Neutrophil (primary cell): ENCODE results near the gene PIK3CB.

Experiments
- H3K27ac ChIP-seq: fragments of 200-600 bp; sonication (generic); 2 replicates; pipeline ENCODE4 v1.5.1; 2016; ENCODE audit warnings: mild to moderate bottlenecking, moderate library complexity
- H3K27me3 ChIP-seq: fragments of 200-600 bp; sonication (generic); 2 replicates; pipeline ENCODE4 v1.6.0; 2016; ENCODE audit warnings: mild to moderate bottlenecking
- H3K36me3 ChIP-seq: fragments of 200-600 bp; sonication (generic); 2 replicates; pipeline ENCODE4 v1.5.1; 2017
- H3K4me1 ChIP-seq, 2 experiments: fragments of 200-600 bp in 1 of 2; sonication (generic) in 1 of 2; 1 replicate in 1 of 2; 2 replicates in 1 of 2; pipeline versions ENCODE4 v1.5.1 to v1.6.1; 2013 to 2016; ENCODE audit warnings: low read depth in 1 of 2, low read length in 1 of 2, mild to moderate bottlenecking in 1 of 2, moderate library complexity in 1 of 2; ENCODE audit not compliant: control insufficient read depth in 1 of 2, insufficient read depth in 1 of 2
- H3K4me3 ChIP-seq, 2 experiments: fragments of 200-600 bp in 1 of 2; sonication (generic) in 1 of 2; 1 replicate in 1 of 2; 2 replicates in 1 of 2; pipeline ENCODE4 v1.5.1; 2013 to 2016; ENCODE audit warnings: low read depth in 1 of 2, low read length in 1 of 2, mild to moderate bottlenecking in 1 of 2, moderate library complexity in 1 of 2
- H3K9me3 ChIP-seq: fragments of 200-600 bp; sonication (generic); 2 replicates; pipeline ENCODE4 v1.5.1; 2016
- CTCF ChIP-seq: fragments of 200-600 bp; sonication (generic); IDR thresholded peaks from 2 replicates; pipeline ENCODE4 v1.5.1; 2016; ENCODE audit warnings: antibody characterized with exemption

Gene PIK3CB

GRCh38 chr3:138653567-138653966 is 181.2 kb downstream of the PIK3CB start:
- no peak overlapping the region for H3K4me3 ChIP-seq
- peaks cover 98% of the 10 kb centered on the region for H3K36me3 ChIP-seq
- no peak overlapping the region for H3K27ac ChIP-seq
- no peaks in the 10 kb centered on the region for H3K4me1 ChIP-seq
- H3K27me3 ChIP-seq, result no peaks in the 10 kb centered on the region
- no peak for TF ChIP-seq CTCF
- H3K9me3 ChIP-seq, result peaks cover 7% of the 10 kb centered on the region

- no peak for TF ChIP-seq CTCF
- Histone ChIP-seq H3K36me3 (peaks cover 54% of the 10 kb centered on the region), H3K9me3 (peaks cover 7% of the 10 kb centered on the region), H3K4me1 (no peaks in the 10 kb centered on the region), H3K4me3 (no peak overlapping the region), H3K27me3 (no peaks in the 10 kb centered on the region), H3K27ac (no peak overlapping the region)
Observed at GRCh38 chr3:138649134-138649533, 185.6 kb downstream of the PIK3CB start.

- Histone ChIP-seq H3K9me3 (peaks cover 7% of the 10 kb centered on the region), H3K36me3 (peaks cover 29% of the 10 kb centered on the region), H3K4me3 (no peak overlapping the region), H3K4me1 (no peaks in the 10 kb centered on the region), H3K27me3 (no peaks in the 10 kb centered on the region), H3K27ac (no peak overlapping the region)
- TF ChIP-seq CTCF, result no peak
Observed at GRCh38 chr3:138646513-138646912, 188.2 kb downstream of the PIK3CB start.

GRCh38 chr3:138646008-138646407 is 188.7 kb downstream of the PIK3CB start:
- H3K36me3 ChIP-seq, result peaks cover 24% of the 10 kb centered on the region
- peaks cover 7% of the 10 kb centered on the region for H3K9me3 ChIP-seq
- H3K27ac ChIP-seq, result no peak overlapping the region
- no peak for TF ChIP-seq CTCF
- no peaks in the 10 kb centered on the region for H3K4me1 ChIP-seq
- H3K4me3 ChIP-seq, result no peak overlapping the region
- H3K27me3 ChIP-seq, result no peaks in the 10 kb centered on the region

GRCh38 chr3:138642927-138643253 is 191.8 kb downstream of the PIK3CB start:
- Histone ChIP-seq H3K27me3 (no peaks in the 10 kb centered on the region), H3K27ac (no peak overlapping the region), H3K4me3 (no peak overlapping the region), H3K36me3 (no peaks in the 10 kb centered on the region), H3K9me3 (no peaks in the 10 kb centered on the region), H3K4me1 (no peaks in the 10 kb centered on the region)
- TF ChIP-seq CTCF, result no peak
